ENCODE measurements around the gene NMT1. TPM values are rescaled to one million over a fixed set of nuclear protein-coding genes. Genes with fewer than 3 reads are reported as not detected.

NMT1 gene
- total RNA-seq, 1 donor from 2014 or later: 81.9 TPM

DNA sequence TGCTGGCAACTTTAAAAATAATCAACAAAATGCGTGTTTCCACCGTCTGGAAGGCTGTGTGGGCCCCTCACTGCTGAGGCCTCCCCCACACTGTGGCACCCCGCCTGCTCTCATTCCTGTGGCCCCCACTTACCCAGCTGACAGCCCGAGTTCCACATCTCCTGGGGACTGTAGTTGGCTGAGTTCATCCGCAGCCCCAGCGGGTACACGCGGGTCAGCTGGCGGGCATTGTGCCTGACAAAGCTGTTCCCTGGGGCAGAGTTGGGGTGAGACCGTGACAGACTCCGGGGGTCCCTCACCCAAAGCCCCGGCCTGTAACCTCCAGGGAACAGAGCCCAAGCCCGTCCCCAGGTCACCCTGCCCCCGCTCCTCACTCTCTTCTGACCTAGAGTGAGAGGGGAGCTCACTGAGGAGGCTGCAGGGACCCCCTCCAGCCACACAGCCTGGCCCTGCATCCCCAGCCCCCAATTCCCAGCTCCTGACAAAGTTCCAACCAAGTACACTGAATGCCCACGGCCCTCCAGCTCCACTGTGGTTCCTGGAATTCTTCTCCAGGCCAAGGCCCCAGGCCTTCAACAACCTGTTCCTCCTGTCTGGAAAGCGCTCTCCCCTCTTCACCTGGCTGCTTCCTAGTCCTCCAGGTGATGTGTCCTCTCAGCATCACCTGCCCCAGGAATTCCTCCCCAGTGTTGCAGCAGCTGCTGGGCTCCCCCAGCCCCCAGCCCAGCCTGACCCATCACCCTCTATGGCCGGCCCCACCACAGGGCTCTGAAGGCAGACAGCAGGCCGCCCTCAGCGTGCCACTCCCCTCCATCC, 53.2 kb downstream of the NMT1 start:
- TF ChIP-seq, protein P1, sequence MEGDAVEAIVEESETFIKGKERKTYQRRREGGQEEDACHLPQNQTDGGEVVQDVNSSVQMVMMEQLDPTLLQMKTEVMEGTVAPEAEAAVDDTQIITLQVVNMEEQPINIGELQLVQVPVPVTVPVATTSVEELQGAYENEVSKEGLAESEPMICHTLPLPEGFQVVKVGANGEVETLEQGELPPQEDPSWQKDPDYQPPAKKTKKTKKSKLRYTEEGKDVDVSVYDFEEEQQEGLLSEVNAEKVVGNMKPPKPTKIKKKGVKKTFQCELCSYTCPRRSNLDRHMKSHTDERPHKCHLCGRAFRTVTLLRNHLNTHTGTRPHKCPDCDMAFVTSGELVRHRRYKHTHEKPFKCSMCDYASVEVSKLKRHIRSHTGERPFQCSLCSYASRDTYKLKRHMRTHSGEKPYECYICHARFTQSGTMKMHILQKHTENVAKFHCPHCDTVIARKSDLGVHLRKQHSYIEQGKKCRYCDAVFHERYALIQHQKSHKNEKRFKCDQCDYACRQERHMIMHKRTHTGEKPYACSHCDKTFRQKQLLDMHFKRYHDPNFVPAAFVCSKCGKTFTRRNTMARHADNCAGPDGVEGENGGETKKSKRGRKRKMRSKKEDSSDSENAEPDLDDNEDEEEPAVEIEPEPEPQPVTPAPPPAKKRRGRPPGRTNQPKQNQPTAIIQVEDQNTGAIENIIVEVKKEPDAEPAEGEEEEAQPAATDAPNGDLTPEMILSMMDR (conservative IDR thresholded peaks at IDR 0.05; ENCODE audit: low read depth, low read length): no peak
- no peak for DNase-seq (ENCODE audit: low read depth)
- no peak overlapping the region for H3K4me3 ChIP-seq (ENCODE audit: low read depth, low read length)

DNA sequence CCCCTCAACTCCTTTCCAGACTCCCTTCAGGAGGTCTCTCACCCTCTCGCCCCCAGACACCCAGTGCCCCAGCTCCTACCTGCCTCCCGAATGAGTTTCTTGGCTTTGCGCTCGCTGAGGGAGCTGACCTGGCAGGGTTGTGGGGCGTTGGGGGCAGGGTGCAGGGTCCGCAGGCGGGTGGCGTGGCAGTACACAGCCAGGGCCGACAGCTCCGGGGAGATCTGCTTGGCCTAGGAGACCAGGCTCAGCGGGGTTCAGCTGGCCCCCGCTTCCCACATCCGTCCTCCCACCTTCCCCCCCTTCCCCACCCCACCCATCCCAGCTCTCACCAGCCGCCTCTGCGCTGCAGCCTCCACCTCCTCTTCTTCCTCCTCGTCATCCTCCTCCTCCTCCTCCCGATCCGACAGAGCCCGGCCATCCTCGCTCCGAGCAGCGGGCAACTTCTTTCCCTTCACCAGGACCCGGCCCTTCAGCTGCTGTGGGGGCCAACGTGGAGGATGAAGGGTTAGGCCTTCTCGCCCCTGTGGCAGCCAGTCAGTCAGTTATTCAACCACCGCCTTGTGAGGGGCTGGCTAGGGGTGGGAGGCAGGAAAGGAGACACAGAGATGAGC, 54.0 kb downstream of the NMT1 start:
- no peak overlapping the region for H3K4me3 ChIP-seq (ENCODE audit: low read depth, low read length)
- TF ChIP-seq, protein P1 (conservative IDR thresholded peaks at IDR 0.05; ENCODE audit: low read depth, low read length): no peak

DNA sequence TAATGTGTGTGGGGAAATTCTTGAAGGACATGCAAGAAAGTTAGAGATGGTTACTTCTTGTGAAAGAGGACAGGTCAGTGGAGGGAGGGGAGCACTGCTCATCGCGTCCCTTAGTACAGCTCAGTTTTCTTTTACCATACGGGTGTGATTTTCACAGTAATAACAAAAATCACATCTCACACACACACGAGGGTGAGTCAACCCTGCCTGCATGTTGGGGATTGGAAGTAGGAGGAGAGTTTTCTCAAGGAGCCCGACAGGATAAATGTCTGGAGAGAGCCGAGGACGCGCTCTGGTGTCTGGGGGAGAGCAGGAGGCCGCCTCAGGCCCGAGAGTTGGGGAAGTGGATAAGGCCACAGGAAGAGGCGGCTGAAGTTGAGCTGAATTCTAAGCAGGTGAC, 54.8 kb downstream of the NMT1 start:
- no peak overlapping the region for H3K4me3 ChIP-seq (ENCODE audit: low read depth, low read length)
- TF ChIP-seq, protein P1 (conservative IDR thresholded peaks at IDR 0.05; ENCODE audit: low read depth, low read length): no peak
- no peak for DNase-seq (ENCODE audit: low read depth)

More for the DNA sequence above, 54.0 kb downstream of the NMT1 start:
- DNase-seq (ENCODE audit: low read depth): no peak

DNA sequence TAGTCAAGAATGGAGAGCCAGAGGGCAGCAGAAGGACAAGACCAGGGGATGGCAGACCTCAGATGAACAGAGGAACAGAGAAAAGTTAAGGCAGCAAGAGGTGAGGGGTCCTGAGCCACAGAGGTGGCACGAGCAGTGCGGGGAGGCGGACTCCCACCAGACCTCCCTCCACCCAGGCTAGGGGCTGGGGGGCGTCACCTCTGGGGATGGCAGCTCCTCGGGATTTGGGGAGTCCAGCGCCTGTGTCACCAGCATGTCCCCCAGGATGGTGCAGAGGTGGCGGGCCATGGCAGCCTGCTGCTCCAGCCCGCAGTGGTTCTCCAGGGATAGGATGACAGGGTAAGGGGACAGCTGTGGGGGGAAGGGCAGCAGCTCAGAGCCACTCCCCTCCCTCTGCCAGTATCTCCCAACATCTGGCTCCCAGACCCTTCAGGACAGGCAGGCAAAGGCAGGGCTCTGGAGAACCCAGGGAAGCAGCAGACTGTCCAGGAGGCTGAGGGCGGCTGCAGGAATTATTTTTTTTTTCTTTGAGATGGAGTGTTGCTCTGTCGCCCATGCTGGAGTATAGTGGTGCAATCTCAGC, 55.4 kb downstream of the NMT1 start:
- no peak overlapping the region for H3K4me3 ChIP-seq (ENCODE audit: low read depth, low read length)
- TF ChIP-seq, protein P1 (conservative IDR thresholded peaks at IDR 0.05; ENCODE audit: low read depth, low read length): no peak
- no peak for DNase-seq (ENCODE audit: low read depth)

DNA sequence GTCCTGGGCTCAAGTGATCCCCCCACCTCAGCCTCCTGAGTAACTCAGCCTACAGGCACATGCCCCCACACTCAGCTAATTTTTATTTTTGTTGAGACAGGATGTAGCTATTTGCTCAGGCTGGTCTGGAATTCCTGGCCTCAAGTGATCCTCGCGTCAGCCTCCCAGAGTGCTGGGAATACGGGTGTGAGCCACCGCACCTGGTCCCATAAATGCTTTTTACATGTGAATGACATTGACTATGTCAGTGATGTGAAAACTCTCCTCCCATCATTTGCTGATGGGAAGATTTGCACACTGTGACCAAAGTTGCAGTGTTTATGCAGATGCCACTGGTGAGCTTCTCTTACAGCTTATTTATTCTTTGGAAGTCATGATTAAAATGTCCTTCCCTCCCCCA, 56.2 kb downstream of the NMT1 start:
- no peak for DNase-seq (ENCODE audit: low read depth)
- no peak overlapping the region for H3K4me3 ChIP-seq (ENCODE audit: low read depth, low read length)
- TF ChIP-seq, protein P1 (conservative IDR thresholded peaks at IDR 0.05; ENCODE audit: low read depth, low read length): no peak

DNA sequence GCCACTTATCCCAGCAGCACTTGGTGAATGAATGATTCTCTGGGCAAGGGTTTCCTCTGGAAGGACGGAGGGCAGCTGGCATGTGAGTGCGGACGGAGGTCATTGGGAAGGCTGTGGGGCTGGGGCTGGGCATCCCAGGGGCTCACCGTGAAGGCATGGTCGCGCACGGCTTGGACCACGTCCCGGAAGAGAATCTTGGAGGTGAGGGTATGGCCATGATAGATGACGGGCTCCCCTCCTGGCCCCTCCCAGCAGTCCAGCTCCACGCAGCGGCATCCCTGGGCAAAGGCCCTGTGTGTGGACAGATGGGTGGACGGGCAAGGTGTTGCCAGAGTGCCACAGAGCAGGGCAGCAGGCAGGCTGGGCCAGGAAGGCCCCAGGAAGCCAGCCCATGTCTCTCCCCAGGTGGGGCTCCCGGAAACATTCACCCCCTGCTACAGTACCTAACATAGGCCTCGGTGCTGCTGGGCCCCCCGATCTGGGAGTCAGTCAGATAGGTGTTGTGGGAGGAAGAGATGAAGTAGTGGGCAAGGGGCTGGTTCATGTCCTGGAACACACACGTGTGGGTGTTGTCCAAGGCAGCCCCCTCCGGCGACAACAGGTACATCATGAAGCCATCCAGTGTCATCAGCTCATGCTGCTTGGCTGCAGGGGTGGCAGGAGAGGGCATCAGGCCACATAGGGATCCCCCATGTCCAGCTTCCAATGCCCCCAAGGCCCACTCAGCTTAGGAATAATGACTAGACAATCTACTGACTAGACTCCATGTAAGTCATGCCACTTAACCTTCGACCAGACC, 56.9 kb downstream of the NMT1 start:
- DNase-seq (ENCODE audit: low read depth): no peak
- no peak overlapping the region for H3K4me3 ChIP-seq (ENCODE audit: low read depth, low read length)
- TF ChIP-seq, protein P1 (conservative IDR thresholded peaks at IDR 0.05; ENCODE audit: low read depth, low read length): no peak

All from epithelial cell of proximal tubule (primary cell).